WTC11 (cell line): ENCODE results near the gene BMP2K. TPM values are rescaled to one million over a fixed set of nuclear protein-coding genes. Genes with fewer than 3 reads are reported as not detected.

ENCODE experiments used
- ATAC-seq: fragments of 200-7000 bp; cut with Tn5 transposase; 2 replicates; pipeline ENCODE4 v1.10.0; 2021; ENCODE audit warnings: mild to moderate bottlenecking, moderate library complexity
- CTCF ChIA-PET: fragments of 300-600 bp; sonication (Branson Sonifier 250); formaldehyde crosslinking; loops from one replicate; lab custom pipeline; 2021; ENCODE audit warnings: antibody characterized with exemption; lab: Charles Lee
- POLR2A ChIA-PET: fragments of 350-600 bp; sonication (Branson Sonifier 250); formaldehyde crosslinking; loops from one replicate; lab custom pipeline; 2021; ENCODE audit warnings: antibody characterized with exemption; lab: Charles Lee
- DNase-seq: peaks from one replicate; pipeline ENCODE4 v3.0.0; 2021; ENCODE audit warnings: low spot score
- H3K27ac Mint-ChIP-seq: 2 replicates; pipeline ENCODE4 v1.8.0; 2021; ENCODE audit warnings: mixed read lengths
- H3K27me3 Mint-ChIP-seq: 2 replicates; pipeline ENCODE4 v1.8.0; 2021; ENCODE audit warnings: low read depth, mild to moderate bottlenecking, moderate library complexity, mixed read lengths
- H3K36me3 Mint-ChIP-seq: 2 replicates; pipeline ENCODE4 v1.8.0; 2021; ENCODE audit warnings: mixed read lengths
- H3K4me1 Mint-ChIP-seq: 2 replicates; pipeline ENCODE4 v1.8.0; 2022; ENCODE audit warnings: mixed read lengths
- H3K4me3 Mint-ChIP-seq: 2 replicates; pipeline ENCODE4 v1.8.0; 2021; ENCODE audit warnings: mild to moderate bottlenecking, moderate library complexity, mixed read lengths
- H3K9me3 Mint-ChIP-seq: 2 replicates; pipeline ENCODE4 v1.8.0; 2021; ENCODE audit warnings: mixed read lengths
- CREB1 ChIP-seq: sonication (generic); formaldehyde crosslinking; IDR thresholded peaks from 2 replicates; pipeline ENCODE4 v1.8.0; 2023; ENCODE audit warnings: mild to moderate bottlenecking, missing genetic modification reagents
- CREM ChIP-seq: sonication (generic); formaldehyde crosslinking; IDR thresholded peaks from 2 replicates; pipeline ENCODE4 v1.8.1; 2022; ENCODE audit warnings: mild to moderate bottlenecking, missing genetic modification reagents, moderate library complexity
- CTCF ChIP-seq: fragments of 200-600 bp; IDR thresholded peaks from 2 replicates; pipeline ENCODE4 v1.8.0; 2022; ENCODE audit warnings: antibody characterized with exemption
- FOXP1 ChIP-seq: sonication (generic); formaldehyde crosslinking; IDR thresholded peaks from 2 replicates; pipeline ENCODE4 v1.8.0; 2022; ENCODE audit warnings: missing genetic modification reagents, mild to moderate bottlenecking, moderate library complexity, borderline replicate concordance
- HMGA2 ChIP-seq: fragments of 250-450 bp; sonication (Bioruptor Pico); IDR thresholded peaks from 2 replicates; pipeline ENCODE4 v1.4.0; 2021; ENCODE audit warnings: mild to moderate bottlenecking, moderate library complexity
- IRF2 ChIP-seq: sonication (generic); formaldehyde crosslinking; IDR thresholded peaks from 2 replicates; pipeline ENCODE4 v1.8.0; 2022; ENCODE audit warnings: low read depth, missing genetic modification reagents, borderline replicate concordance
- MAX ChIP-seq: sonication (generic); formaldehyde crosslinking; IDR thresholded peaks from 2 replicates; pipeline ENCODE4 v1.8.0; 2022; ENCODE audit warnings: mild to moderate bottlenecking, missing genetic modification reagents
- MXD4 ChIP-seq: fragments of 250-450 bp; sonication (Bioruptor Pico); IDR thresholded peaks from 2 replicates; pipeline ENCODE4 v1.8.0; 2021; ENCODE audit warnings: mild to moderate bottlenecking, moderate library complexity, borderline replicate concordance
- NFE2L1 ChIP-seq: sonication (generic); formaldehyde crosslinking; IDR thresholded peaks from 2 replicates; pipeline ENCODE4 v1.8.1; 2023; ENCODE audit warnings: missing genetic modification reagents
- NR3C1 ChIP-seq: sonication (generic); formaldehyde crosslinking; conservative IDR thresholded peaks from 2 replicates; pipeline ENCODE4 v1.8.1; 2023; ENCODE audit warnings: low read depth, mild to moderate bottlenecking, missing genetic modification reagents
- PREB ChIP-seq: sonication (generic); formaldehyde crosslinking; IDR thresholded peaks from 2 replicates; pipeline ENCODE4 v1.8.1; 2022; ENCODE audit warnings: mild to moderate bottlenecking, missing genetic modification reagents, moderate library complexity, borderline replicate concordance
- SP1 ChIP-seq: sonication (generic); formaldehyde crosslinking; conservative IDR thresholded peaks from 2 replicates; pipeline ENCODE4 v1.8.1; 2022; ENCODE audit warnings: missing genetic modification reagents
- ZBTB21 ChIP-seq: sonication (generic); formaldehyde crosslinking; IDR thresholded peaks from 2 replicates; pipeline ENCODE4 v1.8.1; 2023; ENCODE audit warnings: mild to moderate bottlenecking, missing genetic modification reagents, borderline replicate concordance
- ZNF532 ChIP-seq: fragments of 250-450 bp; sonication (Bioruptor Pico); IDR thresholded peaks from 2 replicates; pipeline ENCODE4 v1.9.0; 2021; ENCODE audit warnings: mild to moderate bottlenecking, borderline replicate concordance
- ZSCAN18 ChIP-seq: fragments of 250-450 bp; sonication (Bioruptor Pico); IDR thresholded peaks from 2 replicates; pipeline ENCODE4 v2.1.2; 2022; ENCODE audit warnings: mild to moderate bottlenecking, moderate library complexity
- total RNA-seq: library from RNA; stranded (reverse); gene quantifications from 3 replicates; pipeline ENCODE4 v1.2.3, GENCODE V29; 2021
- TF ChIP-seq, protein P1 (sequence below): sonication (generic); formaldehyde crosslinking; IDR thresholded peaks from 2 replicates; pipeline ENCODE4 v1.8.1; 2023; ENCODE audit warnings: mild to moderate bottlenecking, missing genetic modification reagents
- TF ChIP-seq, protein P2 (sequence below): sonication (generic); formaldehyde crosslinking; IDR thresholded peaks from 2 replicates; pipeline ENCODE4 v1.8.0; 2022; ENCODE audit warnings: mild to moderate bottlenecking, missing genetic modification reagents

Gene BMP2K
- total RNA-seq, 1 experiment from 2014 or later, result 19.9 TPM

- TF ChIP-seq ZSCAN18 (CRISPR knock-in tag), result no peak
- no peak for TF ChIP-seq PREB
- TF ChIP-seq MAX (CRISPR knock-in tag), result no peak
- no peak for TF ChIP-seq ZBTB21 (CRISPR knock-in tag)
- TF ChIP-seq HMGA2, result no peak
- TF ChIP-seq, protein P1, sequence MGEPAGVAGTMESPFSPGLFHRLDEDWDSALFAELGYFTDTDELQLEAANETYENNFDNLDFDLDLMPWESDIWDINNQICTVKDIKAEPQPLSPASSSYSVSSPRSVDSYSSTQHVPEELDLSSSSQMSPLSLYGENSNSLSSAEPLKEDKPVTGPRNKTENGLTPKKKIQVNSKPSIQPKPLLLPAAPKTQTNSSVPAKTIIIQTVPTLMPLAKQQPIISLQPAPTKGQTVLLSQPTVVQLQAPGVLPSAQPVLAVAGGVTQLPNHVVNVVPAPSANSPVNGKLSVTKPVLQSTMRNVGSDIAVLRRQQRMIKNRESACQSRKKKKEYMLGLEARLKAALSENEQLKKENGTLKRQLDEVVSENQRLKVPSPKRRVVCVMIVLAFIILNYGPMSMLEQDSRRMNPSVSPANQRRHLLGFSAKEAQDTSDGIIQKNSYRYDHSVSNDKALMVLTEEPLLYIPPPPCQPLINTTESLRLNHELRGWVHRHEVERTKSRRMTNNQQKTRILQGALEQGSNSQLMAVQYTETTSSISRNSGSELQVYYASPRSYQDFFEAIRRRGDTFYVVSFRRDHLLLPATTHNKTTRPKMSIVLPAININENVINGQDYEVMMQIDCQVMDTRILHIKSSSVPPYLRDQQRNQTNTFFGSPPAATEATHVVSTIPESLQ, result no peak
- TF ChIP-seq IRF2 (CRISPR knock-in tag), result no peak
- TF ChIP-seq NR3C1 (CRISPR knock-in tag), result no peak
- TF ChIP-seq, protein P2, sequence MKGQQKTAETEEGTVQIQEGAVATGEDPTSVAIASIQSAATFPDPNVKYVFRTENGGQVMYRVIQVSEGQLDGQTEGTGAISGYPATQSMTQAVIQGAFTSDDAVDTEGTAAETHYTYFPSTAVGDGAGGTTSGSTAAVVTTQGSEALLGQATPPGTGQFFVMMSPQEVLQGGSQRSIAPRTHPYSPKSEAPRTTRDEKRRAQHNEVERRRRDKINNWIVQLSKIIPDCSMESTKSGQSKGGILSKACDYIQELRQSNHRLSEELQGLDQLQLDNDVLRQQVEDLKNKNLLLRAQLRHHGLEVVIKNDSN (CRISPR knock-in tag), result no peak
- no peak for TF ChIP-seq CREB1 (CRISPR knock-in tag)
- TF ChIP-seq MXD4 (CRISPR knock-in tag), result no peak
- no peak for TF ChIP-seq ZNF532 (CRISPR knock-in tag)
- TF ChIP-seq CREM (CRISPR knock-in tag), result no peak
- TF ChIP-seq NFE2L1 (CRISPR knock-in tag), result no peak
- no peak for TF ChIP-seq SP1 (CRISPR knock-in tag)
- DNase-seq, result no peak
- H3K36me3 Mint-ChIP-seq, result peaks cover 18% of the 10 kb centered on the region
- no peak for ATAC-seq
- no peaks in the 10 kb centered on the region for H3K27me3 Mint-ChIP-seq
- H3K9me3 Mint-ChIP-seq, result no peaks in the 10 kb centered on the region
- H3K27ac Mint-ChIP-seq, result no peak overlapping the region
- ChIA-PET CTCF (interaction anchor here (0.6 to 0.7 kb wide), 2 partner anchors 12 to 277 kb away, joined by 3 read pairs; no protein-coding TSS in a partner anchor), POLR2A (no interaction called here)
- no peaks in the 10 kb centered on the region for H3K4me1 Mint-ChIP-seq
- no peak overlapping the region for H3K4me3 Mint-ChIP-seq
Observed at GRCh38 chr4:78863991-78864390, 87.8 kb downstream of the BMP2K start.

DNA sequence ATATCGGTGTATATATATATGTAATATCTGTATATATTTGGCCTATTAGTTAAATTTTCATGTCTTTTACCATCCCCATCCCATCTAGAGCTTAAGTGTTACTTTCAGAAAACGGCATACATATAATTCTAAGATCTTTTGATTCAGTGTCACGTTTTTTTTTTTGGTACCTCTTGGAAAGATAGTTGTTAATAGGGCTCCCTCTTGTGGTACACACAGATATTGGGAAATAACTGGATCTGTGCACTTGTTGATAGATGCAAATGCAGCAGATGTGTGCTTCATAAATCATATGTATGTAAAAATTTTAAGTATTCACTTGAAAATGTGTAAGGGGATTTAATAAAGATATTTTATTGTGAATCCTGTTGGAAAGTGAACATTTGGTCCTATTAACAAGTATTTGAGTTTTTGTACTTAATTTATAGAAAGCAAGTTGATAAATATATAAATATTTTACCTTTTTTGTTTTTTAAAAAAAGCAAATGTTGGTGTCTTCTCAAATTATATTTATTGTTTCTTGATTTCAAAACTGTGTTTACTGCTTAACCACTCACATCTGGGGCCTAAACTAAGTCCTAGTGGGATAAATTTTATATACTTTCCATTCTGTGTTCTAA lies 88.4 kb downstream of the BMP2K start:
- ChIA-PET POLR2A (no interaction called here), CTCF (interaction anchor here (0.6 to 0.7 kb wide), 2 partner anchors 12 to 278 kb away, joined by 3 read pairs; no protein-coding TSS in a partner anchor)
- no peaks in the 10 kb centered on the region for H3K9me3 Mint-ChIP-seq
- no peak overlapping the region for H3K27ac Mint-ChIP-seq
- peak; percentile 53 for TF ChIP-seq CTCF
- no peak for TF ChIP-seq FOXP1
- no peak for ATAC-seq
- H3K27me3 Mint-ChIP-seq, result no peaks in the 10 kb centered on the region
- peaks cover 18% of the 10 kb centered on the region for H3K36me3 Mint-ChIP-seq
- no peak overlapping the region for H3K4me3 Mint-ChIP-seq
- DNase-seq, result no peak
- H3K4me1 Mint-ChIP-seq, result no peaks in the 10 kb centered on the region
